ENCODE data around the gene OR6N2. TPM values are rescaled to one million over a fixed set of nuclear protein-coding genes. Genes with fewer than 3 reads are reported as not detected.

The OR6N2 gene
- polyA plus RNA-seq, 1 experiment, result not detected

DNA sequence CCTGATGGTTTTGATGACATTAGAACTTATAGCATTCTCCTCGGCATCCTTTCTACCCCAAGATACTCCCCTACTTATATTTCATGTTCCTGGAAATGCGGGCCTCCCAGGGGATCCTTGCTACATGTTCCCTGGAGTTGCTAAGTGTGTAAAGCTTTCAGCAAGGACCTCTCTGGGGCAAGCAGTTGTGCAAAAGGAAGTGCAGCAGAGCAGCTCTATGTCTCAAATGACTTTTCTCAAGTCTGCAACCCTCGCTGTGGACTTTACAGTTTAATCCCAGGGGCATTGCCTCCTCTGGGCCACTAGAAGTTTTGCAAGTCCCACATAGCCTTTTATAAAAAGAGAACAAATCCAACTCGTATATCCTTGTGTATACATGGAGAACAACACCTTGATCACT lies 29.3 kb upstream of the OR6N2 start:
- no peak for TF ChIP-seq CTCF (IDR thresholded peaks at IDR 0.05; ENCODE audit: low read depth, low read length)
- ChIA-PET POLR2A (no interaction called here), CTCF (no interaction called here)
- Histone ChIP-seq H3K9me3 (ENCODE audit: control insufficient read depth, insufficient read depth, low read length) (no peaks in the 10 kb centered on the region), H3K27me3 (ENCODE audit: control insufficient read depth, insufficient read depth, low read length) (no peaks in the 10 kb centered on the region), H3K27ac (ENCODE audit: low read depth, low read length) (no peak overlapping the region), H3K4me3 (ENCODE audit: low read depth, low read length) (no peak overlapping the region)
- DNase-seq (ENCODE audit: low read depth, low spot score), result no peak

DNA sequence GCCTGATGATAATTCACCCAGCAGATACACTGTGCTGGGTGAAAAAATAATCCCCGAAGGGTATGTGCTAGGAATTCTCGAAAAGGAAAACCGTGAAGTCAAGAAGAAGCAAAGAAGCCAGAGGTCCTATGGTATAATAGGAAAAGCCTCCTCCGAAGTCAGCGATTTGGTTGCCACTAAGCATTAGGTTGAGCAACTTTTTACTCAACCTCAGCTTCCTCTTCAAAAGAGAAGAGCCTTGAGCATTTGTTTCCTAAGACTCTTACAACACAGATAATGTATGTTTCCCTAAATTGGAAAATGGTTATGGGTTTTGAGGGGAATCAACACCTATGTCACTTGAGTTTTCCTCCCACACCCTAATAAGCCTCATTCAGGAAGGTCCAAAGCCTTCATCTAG lies 28.9 kb upstream of the OR6N2 start:
- no peak for TF ChIP-seq CTCF (IDR thresholded peaks at IDR 0.05; ENCODE audit: low read depth, low read length)
- no peak for DNase-seq (ENCODE audit: low read depth, low spot score)
- H3K27me3 ChIP-seq (ENCODE audit: control insufficient read depth, insufficient read depth, low read length), result no peaks in the 10 kb centered on the region
- H3K9me3 ChIP-seq (ENCODE audit: control insufficient read depth, insufficient read depth, low read length), result no peaks in the 10 kb centered on the region
- ChIA-PET CTCF (no interaction called here), POLR2A (no interaction called here)
- H3K4me3 ChIP-seq (ENCODE audit: low read depth, low read length), result no peak overlapping the region
- no peak overlapping the region for H3K27ac ChIP-seq (ENCODE audit: low read depth, low read length)

GRCh38 chr1:158809256-158809655 lies 28.3 kb upstream of the OR6N2 start:
- Histone ChIP-seq H3K27ac (ENCODE audit: low read depth, low read length) (no peak overlapping the region), H3K9me3 (ENCODE audit: control insufficient read depth, insufficient read depth, low read length) (no peaks in the 10 kb centered on the region), H3K4me3 (ENCODE audit: low read depth, low read length) (no peak overlapping the region), H3K27me3 (ENCODE audit: control insufficient read depth, insufficient read depth, low read length) (no peaks in the 10 kb centered on the region)
- CTCF ChIA-PET, result no interaction called here
- DNase-seq (ENCODE audit: low read depth, low spot score), result no peak
- POLR2A ChIA-PET, result no interaction called here
- TF ChIP-seq CTCF (IDR thresholded peaks at IDR 0.05; ENCODE audit: low read depth, low read length), result no peak

DNA sequence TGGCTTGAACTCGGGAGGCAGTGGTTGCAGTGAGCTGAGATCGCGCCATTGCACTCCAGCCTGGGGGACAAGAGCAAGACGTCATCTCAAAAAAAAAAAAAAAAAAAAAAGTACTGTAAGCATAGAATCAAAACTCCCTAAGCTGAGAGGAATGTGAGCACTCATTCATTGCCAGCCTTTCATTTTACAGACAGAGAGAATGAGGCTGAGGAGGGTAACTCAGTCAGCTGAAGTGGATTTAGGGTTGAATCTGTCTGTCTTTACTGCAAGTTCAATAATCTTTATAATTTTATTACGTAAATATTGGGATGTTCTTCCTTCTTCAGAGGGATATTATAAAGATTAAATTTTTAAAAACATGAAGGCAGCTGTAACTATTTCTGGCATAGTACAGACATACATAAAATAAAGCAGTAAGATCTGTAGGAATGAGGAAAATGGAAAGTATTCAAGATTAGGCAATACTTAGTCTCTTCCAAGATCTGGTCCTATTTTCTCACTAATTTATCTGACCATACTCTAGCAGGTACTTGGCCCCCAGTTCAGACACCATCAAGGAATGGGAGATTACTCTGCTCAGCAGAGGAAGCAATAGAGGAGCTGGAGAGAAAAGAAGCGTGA lies 26.0 kb upstream of the OR6N2 start:
- CTCF ChIA-PET, result no interaction called here
- Histone ChIP-seq H3K27ac (ENCODE audit: low read depth, low read length) (no peak overlapping the region), H3K27me3 (ENCODE audit: control insufficient read depth, insufficient read depth, low read length) (no peaks in the 10 kb centered on the region), H3K4me3 (ENCODE audit: low read depth, low read length) (no peak overlapping the region), H3K9me3 (ENCODE audit: control insufficient read depth, insufficient read depth, low read length) (no peaks in the 10 kb centered on the region)
- POLR2A ChIA-PET, result no interaction called here
- DNase-seq (ENCODE audit: low read depth, low spot score), result no peak
- TF ChIP-seq CTCF (IDR thresholded peaks at IDR 0.05; ENCODE audit: low read depth, low read length), result no peak

- no peaks in the 10 kb centered on the region for H3K27me3 ChIP-seq (ENCODE audit: control insufficient read depth, insufficient read depth, low read length)
- no peak for TF ChIP-seq CTCF (IDR thresholded peaks at IDR 0.05; ENCODE audit: low read depth, low read length)
- CTCF ChIA-PET, result no interaction called here
- H3K4me3 ChIP-seq (ENCODE audit: low read depth, low read length), result no peak overlapping the region
- POLR2A ChIA-PET, result no interaction called here
- no peak for DNase-seq (ENCODE audit: low read depth, low spot score)
- H3K9me3 ChIP-seq (ENCODE audit: control insufficient read depth, insufficient read depth, low read length), result no peaks in the 10 kb centered on the region
- no peak overlapping the region for H3K27ac ChIP-seq (ENCODE audit: low read depth, low read length)
Observed at GRCh38 chr1:158803678-158804077, 22.7 kb upstream of the OR6N2 start.
